Right lobe of liver (tissue), 4 donors: ENCODE measurements around the gene MGME1.
"Not testable (repeated sequence)": the region's sequence is repeated elsewhere in the genome, so short reads cannot be mapped to it uniquely, and the experiment has no call there.

Experiments
- POLR2A ChIP-seq: fragments of 450-650 bp; IDR thresholded peaks from one replicate; pipeline ENCODE4 v1.6.1; 2017; ENCODE audit warnings: antibody characterized with exemption, mild to moderate bottlenecking
- TF ChIP-seq, protein P1 (sequence below), 4 donors: fragments of 200-600 bp in 3 of 4; fragments of 450-650 bp in 1 of 4; IDR thresholded peaks; one replicate each; pipeline versions ENCODE4 v1.5.1 to v1.8.0; 2016 to 2022; ENCODE audit warnings: antibody characterized with exemption in 4 of 4, mild to moderate bottlenecking in 2 of 4
- donor health status: DM: no; HTN: no; CAD: no.
- donor health status: DM: no; HTN: no; CAD: no.
- donor health status: DM: no; HTN: yes; CAD: no.

DNA sequence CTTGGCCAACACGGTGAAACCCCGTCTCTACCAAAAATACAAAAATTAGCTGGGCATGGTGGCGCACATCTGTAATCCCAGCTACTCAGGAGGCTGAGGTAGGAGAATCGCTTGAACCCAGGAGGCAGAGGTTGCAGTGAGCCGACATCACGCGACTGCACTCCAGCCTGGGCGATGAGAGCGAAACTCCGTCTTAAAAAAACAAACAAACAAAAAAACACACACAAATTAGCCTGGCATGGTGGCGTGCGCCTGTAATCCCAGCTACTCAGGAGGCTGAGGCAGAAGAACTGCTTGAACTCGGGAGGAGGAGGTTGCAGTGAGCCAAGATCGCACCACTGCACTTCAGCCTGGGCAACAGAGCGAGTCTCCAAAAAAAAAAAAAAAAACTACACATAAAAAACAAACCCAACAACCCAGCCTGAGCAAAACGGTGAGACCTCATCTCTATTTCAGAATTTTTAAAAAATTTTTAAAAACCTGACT, 8.4 kb upstream of the MGME1 start:
- TF ChIP-seq, protein P1, sequence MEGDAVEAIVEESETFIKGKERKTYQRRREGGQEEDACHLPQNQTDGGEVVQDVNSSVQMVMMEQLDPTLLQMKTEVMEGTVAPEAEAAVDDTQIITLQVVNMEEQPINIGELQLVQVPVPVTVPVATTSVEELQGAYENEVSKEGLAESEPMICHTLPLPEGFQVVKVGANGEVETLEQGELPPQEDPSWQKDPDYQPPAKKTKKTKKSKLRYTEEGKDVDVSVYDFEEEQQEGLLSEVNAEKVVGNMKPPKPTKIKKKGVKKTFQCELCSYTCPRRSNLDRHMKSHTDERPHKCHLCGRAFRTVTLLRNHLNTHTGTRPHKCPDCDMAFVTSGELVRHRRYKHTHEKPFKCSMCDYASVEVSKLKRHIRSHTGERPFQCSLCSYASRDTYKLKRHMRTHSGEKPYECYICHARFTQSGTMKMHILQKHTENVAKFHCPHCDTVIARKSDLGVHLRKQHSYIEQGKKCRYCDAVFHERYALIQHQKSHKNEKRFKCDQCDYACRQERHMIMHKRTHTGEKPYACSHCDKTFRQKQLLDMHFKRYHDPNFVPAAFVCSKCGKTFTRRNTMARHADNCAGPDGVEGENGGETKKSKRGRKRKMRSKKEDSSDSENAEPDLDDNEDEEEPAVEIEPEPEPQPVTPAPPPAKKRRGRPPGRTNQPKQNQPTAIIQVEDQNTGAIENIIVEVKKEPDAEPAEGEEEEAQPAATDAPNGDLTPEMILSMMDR (IDR thresholded peaks at IDR 0.05): not testable (repeated sequence)
- not testable (repeated sequence) for TF ChIP-seq POLR2A
